Measurements from ENCODE around the gene ZFP36L1.
A peak's percentile ranks its signal among the peaks of the same experiment; 100 is the strongest.

The ZFP36L1 gene

DNA sequence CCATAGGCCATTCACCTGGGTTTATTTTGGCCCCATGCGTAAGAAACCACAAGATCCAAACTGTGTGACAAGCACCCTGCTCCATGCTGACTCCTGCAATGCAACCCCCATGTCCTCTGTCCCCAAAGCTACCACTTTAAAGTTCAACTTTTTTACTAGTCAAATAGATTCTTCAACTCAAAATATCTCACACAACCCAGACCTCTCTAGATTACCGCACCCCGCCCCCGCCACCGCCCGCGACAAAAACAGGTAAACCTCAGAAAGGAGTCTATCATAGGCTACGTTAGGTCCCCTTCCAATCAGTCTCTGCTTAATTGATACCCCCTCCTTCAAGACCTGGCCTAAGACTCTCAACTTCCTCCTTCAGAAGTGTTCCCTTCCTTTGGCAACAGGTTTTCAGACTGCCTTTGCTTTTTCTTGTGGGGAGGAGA is 2.2 kb downstream of the ZFP36L1 start:
- Histone ChIP-seq H3K9me3 (ENCODE audit: control insufficient read depth in 1 of 2, low read length in 2 of 2) (no peaks in the 10 kb centered on the region), H3K4me3 (ENCODE audit: low read depth in 1 of 2, low read length in 2 of 2) (peak overlapping the region; percentile 97 to 99), H3K27ac (ENCODE audit: low read depth, low read length) (peak overlapping the region; percentile 88), H3K9ac (ENCODE audit: low read depth in 1 of 2, low read length in 2 of 2) (peak overlapping the region; percentile 99 to 100), H3K4me1 (ENCODE audit: control insufficient read depth in 1 of 2, insufficient read depth in 2 of 2, low read length in 2 of 2) (peaks cover 18 to 34% of the 10 kb centered on the region in 2 donors), H3K27me3 (ENCODE audit: control insufficient read depth in 1 of 2, insufficient read depth in 2 of 2, low read length in 2 of 2) (no peaks in the 10 kb centered on the region), H3K36me3 (ENCODE audit: control insufficient read depth in 1 of 2, insufficient read depth in 2 of 2, low read length in 2 of 2) (peaks cover 26 to 31% of the 10 kb centered on the region in 2 donors)

DNA sequence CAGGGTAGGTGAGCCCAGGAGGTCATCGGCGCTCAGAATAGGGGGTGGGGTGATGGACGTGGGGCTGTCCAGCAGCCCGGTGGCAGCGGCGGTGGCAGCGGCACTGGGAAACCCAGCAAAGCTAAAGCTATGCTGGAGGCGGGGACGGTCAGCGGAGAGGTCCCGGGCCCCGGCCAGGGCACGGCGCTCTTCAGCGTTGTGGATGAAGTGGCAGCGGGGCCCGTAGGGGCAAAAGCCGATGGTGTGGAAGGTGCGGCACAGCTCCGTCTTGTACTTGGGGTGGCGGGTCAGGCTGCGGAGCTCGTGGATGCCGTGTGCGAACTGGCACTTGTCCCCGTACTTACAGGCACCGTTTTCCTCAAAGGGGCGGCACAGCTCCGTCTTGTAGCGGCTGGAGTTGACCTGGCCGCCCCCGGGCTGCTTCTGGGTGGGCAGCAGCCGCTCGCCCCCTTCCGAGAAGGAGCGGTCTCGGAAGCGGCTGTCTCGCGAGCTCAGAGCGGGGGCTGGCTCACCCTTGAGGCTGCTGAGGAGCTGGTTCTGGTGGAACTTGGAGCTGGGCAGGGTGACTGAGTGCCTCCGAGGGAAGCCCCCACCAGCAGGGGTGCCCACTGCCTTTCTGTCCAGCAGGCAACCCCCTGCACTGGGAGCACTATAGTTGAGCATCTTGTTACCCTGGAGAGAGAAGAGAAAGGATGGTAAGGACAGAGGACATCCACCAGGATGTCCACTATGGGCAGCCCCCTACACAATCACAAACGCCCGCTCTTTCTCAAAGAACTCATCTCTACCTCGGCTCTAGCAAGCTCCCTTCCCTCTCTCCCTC is 2.8 kb downstream of the ZFP36L1 start:
- Histone ChIP-seq H3K4me3 (ENCODE audit: low read depth in 1 of 2, low read length in 2 of 2) (peak overlapping the region; percentile 97 to 99), H3K36me3 (ENCODE audit: control insufficient read depth in 1 of 2, insufficient read depth in 2 of 2, low read length in 2 of 2) (peaks cover 26 to 31% of the 10 kb centered on the region in 2 donors), H3K27me3 (ENCODE audit: control insufficient read depth in 1 of 2, insufficient read depth in 2 of 2, low read length in 2 of 2) (no peaks in the 10 kb centered on the region), H3K27ac (ENCODE audit: low read depth, low read length) (peak overlapping the region; percentile 88), H3K4me1 (ENCODE audit: control insufficient read depth in 1 of 2, insufficient read depth in 2 of 2, low read length in 2 of 2) (peaks cover 25 to 40% of the 10 kb centered on the region in 2 donors), H3K9me3 (ENCODE audit: control insufficient read depth in 1 of 2, low read length in 2 of 2) (no peaks in the 10 kb centered on the region), H3K9ac (ENCODE audit: low read depth in 1 of 2, low read length in 2 of 2) (peak overlapping the region; percentile 99 to 100)

DNA sequence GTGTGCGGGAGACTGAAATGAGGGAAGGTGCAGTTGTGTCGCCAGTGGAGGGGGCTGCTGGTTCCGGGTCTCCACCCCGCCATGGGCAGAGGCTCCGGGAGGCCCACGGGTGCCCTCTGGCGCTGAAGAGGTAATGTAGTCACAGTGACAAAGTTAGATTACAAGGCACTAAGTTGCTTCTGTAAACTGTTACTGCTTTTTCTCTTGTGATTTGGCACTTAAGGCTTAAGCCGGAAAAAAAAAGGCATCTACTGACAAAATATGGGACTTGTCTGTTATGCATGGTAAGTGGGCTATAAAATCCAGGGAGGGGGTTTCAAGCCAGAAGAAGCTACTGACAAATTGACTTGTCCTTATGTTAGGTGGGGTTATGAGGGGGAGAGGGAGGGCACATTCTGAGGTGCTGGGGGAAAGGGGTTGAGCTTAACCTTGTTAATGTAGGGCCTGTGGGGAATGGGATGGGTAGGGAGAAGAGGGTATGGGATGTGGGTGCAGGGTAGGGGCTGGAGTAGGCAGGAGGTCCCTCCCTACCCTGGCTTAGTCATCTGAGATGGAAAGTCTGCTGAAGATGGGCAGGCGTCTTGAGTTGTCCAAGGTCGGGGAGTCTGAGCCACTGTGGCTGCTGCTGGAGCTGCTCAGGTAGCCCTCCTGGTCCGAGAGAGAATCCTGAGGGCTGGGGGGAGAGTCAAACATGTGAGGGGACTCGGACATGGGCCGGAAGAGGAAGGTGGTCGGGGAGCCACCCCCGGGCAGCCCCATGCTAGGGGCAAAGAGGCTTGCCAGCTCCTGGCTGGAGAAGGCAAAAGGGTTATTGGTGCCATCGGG is 3.7 kb downstream of the ZFP36L1 start:
- no peaks in the 10 kb centered on the region for H3K9me3 ChIP-seq (ENCODE audit: control insufficient read depth in 1 of 2, low read length in 2 of 2)
- no peaks in the 10 kb centered on the region for H3K27me3 ChIP-seq (ENCODE audit: control insufficient read depth in 1 of 2, insufficient read depth in 2 of 2, low read length in 2 of 2)
- H3K36me3 ChIP-seq (ENCODE audit: control insufficient read depth in 1 of 2, insufficient read depth in 2 of 2, low read length in 2 of 2): peaks cover 26 to 31% of the 10 kb centered on the region in 2 donors
- H3K4me1 ChIP-seq (ENCODE audit: control insufficient read depth in 1 of 2, insufficient read depth in 2 of 2, low read length in 2 of 2): peaks cover 33 to 47% of the 10 kb centered on the region in 2 donors
- peak overlapping the region; percentile 97 to 99 for H3K4me3 ChIP-seq (ENCODE audit: low read depth in 1 of 2, low read length in 2 of 2)
- H3K27ac ChIP-seq (ENCODE audit: low read depth, low read length): peak overlapping the region; percentile 88
- H3K9ac ChIP-seq (ENCODE audit: low read depth in 1 of 2, low read length in 2 of 2): peak overlapping the region; percentile 99 to 100

DNA sequence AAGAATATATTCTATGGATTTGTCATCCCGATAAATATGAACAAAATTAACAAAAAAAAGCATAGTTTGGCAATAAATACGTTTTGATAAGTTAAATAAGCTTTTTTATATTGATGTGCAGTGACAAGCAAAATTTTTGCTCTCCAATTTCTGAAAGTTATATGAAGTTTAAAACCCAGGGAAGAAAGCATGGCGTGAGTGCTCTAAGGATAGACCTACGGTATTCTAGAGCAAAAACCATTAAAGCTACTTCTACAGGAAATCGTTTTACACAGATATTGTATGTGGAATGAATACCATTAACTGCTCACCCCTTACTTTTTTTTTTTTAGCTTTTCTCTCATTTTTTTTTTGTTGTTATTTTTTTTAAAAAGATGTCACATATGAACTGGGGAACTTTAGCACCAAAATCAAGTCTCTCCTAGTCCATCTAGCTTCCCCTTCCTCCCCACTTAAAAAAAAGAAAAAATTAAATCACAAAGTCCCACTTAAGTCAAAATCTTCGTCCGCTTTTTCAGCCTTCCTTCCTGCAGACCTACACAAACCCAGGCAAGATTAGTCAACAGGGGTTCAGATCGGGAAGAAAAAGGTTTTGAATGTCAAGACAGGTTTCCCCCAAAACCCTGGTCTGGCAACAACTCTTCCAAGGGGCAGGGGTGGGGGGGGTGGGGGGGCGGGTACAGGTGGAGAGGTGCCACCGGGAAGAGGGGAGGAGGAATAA is 4.4 kb downstream of the ZFP36L1 start:
- H3K4me1 ChIP-seq (ENCODE audit: control insufficient read depth in 1 of 2, insufficient read depth in 2 of 2, low read length in 2 of 2): peaks cover 36 to 50% of the 10 kb centered on the region in 2 donors
- H3K27ac ChIP-seq (ENCODE audit: low read depth, low read length): peak overlapping the region; percentile 88
- peak overlapping the region; percentile 42 to 97 for H3K4me3 ChIP-seq (ENCODE audit: low read depth in 1 of 2, low read length in 2 of 2)
- H3K27me3 ChIP-seq (ENCODE audit: control insufficient read depth in 1 of 2, insufficient read depth in 2 of 2, low read length in 2 of 2): no peaks in the 10 kb centered on the region
- peaks cover 26 to 31% of the 10 kb centered on the region in 2 donors for H3K36me3 ChIP-seq (ENCODE audit: control insufficient read depth in 1 of 2, insufficient read depth in 2 of 2, low read length in 2 of 2)
- no peaks in the 10 kb centered on the region for H3K9me3 ChIP-seq (ENCODE audit: control insufficient read depth in 1 of 2, low read length in 2 of 2)
- peak overlapping the region; percentile 58 to 100 for H3K9ac ChIP-seq (ENCODE audit: low read depth in 1 of 2, low read length in 2 of 2)

DNA sequence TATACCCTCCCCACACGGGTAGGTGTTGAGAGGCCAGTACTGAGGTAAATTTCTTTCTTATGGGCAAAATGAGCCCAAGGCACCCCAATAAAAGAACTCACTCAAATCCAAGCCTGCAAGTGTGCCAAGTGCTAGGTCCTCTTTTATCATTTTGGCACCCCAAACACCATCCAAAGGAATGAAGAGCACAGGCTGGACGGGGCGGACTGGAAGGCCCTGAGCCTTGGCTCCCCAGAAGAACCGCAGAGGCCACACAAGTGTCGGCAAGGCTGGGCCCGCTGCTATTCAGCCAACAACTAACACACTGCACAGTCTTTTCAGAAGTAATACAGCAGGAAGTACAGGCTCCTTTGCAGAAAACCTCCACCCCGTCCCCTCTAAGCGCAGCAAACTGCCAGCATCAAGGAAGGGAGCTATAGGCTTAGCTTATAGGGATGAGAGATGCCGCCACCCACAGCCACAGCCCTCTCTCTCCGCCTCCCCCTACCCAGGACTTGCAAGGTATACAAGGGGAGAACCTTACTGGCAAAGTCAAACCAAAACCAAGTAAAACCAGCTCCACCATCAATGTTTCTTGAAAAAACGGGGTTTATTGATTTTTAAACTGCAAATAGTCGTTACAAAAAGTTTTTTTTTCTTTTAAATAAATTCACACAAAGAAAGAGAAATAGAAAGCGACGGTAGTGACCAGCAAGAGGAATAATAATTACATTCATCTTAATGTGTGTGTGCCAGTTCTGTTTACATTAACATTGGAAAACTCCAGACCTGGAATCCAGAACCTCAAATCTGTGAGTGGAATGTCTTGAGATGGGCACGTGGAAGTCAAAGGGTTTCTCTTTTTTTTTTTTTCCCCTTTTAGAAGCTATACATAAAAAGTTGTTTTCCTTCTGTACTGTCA is 5.5 kb downstream of the ZFP36L1 start:
- peak overlapping the region in 1 of 2 donors; percentile 13 for H3K4me3 ChIP-seq (ENCODE audit: low read depth in 1 of 2, low read length in 2 of 2)
- H3K4me1 ChIP-seq (ENCODE audit: control insufficient read depth in 1 of 2, insufficient read depth in 2 of 2, low read length in 2 of 2): peaks cover 47 to 56% of the 10 kb centered on the region in 2 donors
- H3K27ac ChIP-seq (ENCODE audit: low read depth, low read length): peak overlapping the region; percentile 57
- peak overlapping the region; percentile 35 to 45 for H3K9ac ChIP-seq (ENCODE audit: low read depth in 1 of 2, low read length in 2 of 2)
- no peaks in the 10 kb centered on the region for H3K27me3 ChIP-seq (ENCODE audit: control insufficient read depth in 1 of 2, insufficient read depth in 2 of 2, low read length in 2 of 2)
- no peaks in the 10 kb centered on the region for H3K9me3 ChIP-seq (ENCODE audit: control insufficient read depth in 1 of 2, low read length in 2 of 2)
- H3K36me3 ChIP-seq (ENCODE audit: control insufficient read depth in 1 of 2, insufficient read depth in 2 of 2, low read length in 2 of 2): peaks cover 26 to 31% of the 10 kb centered on the region in 2 donors

- H3K4me3 ChIP-seq (ENCODE audit: low read depth in 1 of 2, low read length in 2 of 2): peak overlapping the region in 1 of 2 donors; percentile 13
Measured at GRCh38 chr14:68786491-68787091, 6.3 kb downstream of the ZFP36L1 start.

GRCh38 chr14:68785534-68786490 is 7.1 kb downstream of the ZFP36L1 start:
- Histone ChIP-seq H3K4me3 (ENCODE audit: low read depth in 1 of 2, low read length in 2 of 2) (no peak overlapping the region), H3K36me3 (ENCODE audit: control insufficient read depth in 1 of 2, insufficient read depth in 2 of 2, low read length in 2 of 2) (peaks cover 18 to 30% of the 10 kb centered on the region in 2 donors), H3K27me3 (ENCODE audit: control insufficient read depth in 1 of 2, insufficient read depth in 2 of 2, low read length in 2 of 2) (no peaks in the 10 kb centered on the region), H3K9ac (ENCODE audit: low read depth in 1 of 2, low read length in 2 of 2) (peak overlapping the region in 1 of 2 donors; percentile 20), H3K9me3 (ENCODE audit: control insufficient read depth in 1 of 2, low read length in 2 of 2) (no peaks in the 10 kb centered on the region), H3K27ac (ENCODE audit: low read depth, low read length) (peak overlapping the region; percentile 67), H3K4me1 (ENCODE audit: control insufficient read depth in 1 of 2, insufficient read depth in 2 of 2, low read length in 2 of 2) (peaks cover 62 to 72% of the 10 kb centered on the region in 2 donors)

More at GRCh38 chr14:68786491-68787091, 6.3 kb downstream of the ZFP36L1 start:
- no peaks in the 10 kb centered on the region for H3K9me3 ChIP-seq (ENCODE audit: control insufficient read depth in 1 of 2, low read length in 2 of 2)
- H3K27ac ChIP-seq (ENCODE audit: low read depth, low read length): peak overlapping the region; percentile 57
- peaks cover 54 to 64% of the 10 kb centered on the region in 2 donors for H3K4me1 ChIP-seq (ENCODE audit: control insufficient read depth in 1 of 2, insufficient read depth in 2 of 2, low read length in 2 of 2)
- H3K27me3 ChIP-seq (ENCODE audit: control insufficient read depth in 1 of 2, insufficient read depth in 2 of 2, low read length in 2 of 2): no peaks in the 10 kb centered on the region
- peaks cover 24 to 31% of the 10 kb centered on the region in 2 donors for H3K36me3 ChIP-seq (ENCODE audit: control insufficient read depth in 1 of 2, insufficient read depth in 2 of 2, low read length in 2 of 2)
- peak overlapping the region; percentile 35 to 45 for H3K9ac ChIP-seq (ENCODE audit: low read depth in 1 of 2, low read length in 2 of 2)

DNA sequence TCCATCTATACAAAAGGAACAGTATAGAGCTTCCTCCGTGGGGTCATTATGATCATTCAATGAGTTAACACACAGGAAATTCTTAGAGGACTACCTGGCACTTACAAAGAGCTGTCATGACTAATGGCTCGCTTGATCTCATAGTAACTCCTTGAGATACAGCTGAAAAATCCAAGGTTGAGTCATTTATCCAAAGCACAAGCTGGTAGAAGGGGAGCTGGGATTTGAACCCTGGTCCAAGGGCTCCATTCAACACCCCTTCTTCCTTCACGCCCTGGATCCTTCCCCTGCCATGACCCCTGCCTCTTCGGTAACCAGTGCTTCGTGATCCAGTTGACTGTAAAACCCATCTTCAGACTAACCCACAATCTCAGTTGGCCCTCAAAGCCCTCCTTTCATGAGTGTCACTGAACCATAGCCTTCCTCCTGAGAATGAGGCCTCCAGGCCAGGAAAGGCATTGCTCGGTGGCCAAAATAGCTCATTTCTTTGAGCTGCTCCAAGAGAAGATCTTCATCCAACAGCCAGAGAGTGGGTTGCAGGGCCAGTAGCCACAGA is 7.8 kb downstream of the ZFP36L1 start:
- no peaks in the 10 kb centered on the region for H3K27me3 ChIP-seq (ENCODE audit: control insufficient read depth in 1 of 2, insufficient read depth in 2 of 2, low read length in 2 of 2)
- peaks cover 70 to 79% of the 10 kb centered on the region in 2 donors for H3K4me1 ChIP-seq (ENCODE audit: control insufficient read depth in 1 of 2, insufficient read depth in 2 of 2, low read length in 2 of 2)
- peaks cover 11 to 23% of the 10 kb centered on the region in 2 donors for H3K36me3 ChIP-seq (ENCODE audit: control insufficient read depth in 1 of 2, insufficient read depth in 2 of 2, low read length in 2 of 2)
- H3K9ac ChIP-seq (ENCODE audit: low read depth in 1 of 2, low read length in 2 of 2): peak overlapping the region in 1 of 2 donors; percentile 15
- no peak overlapping the region for H3K4me3 ChIP-seq (ENCODE audit: low read depth in 1 of 2, low read length in 2 of 2)
- H3K27ac ChIP-seq (ENCODE audit: low read depth, low read length): peak overlapping the region; percentile 67
- no peaks in the 10 kb centered on the region for H3K9me3 ChIP-seq (ENCODE audit: control insufficient read depth in 1 of 2, low read length in 2 of 2)
